ENCODE measurements around the gene LAMTOR5. TPM values are rescaled to one million over a fixed set of nuclear protein-coding genes. Genes with fewer than 3 reads are reported as not detected.

Gene LAMTOR5
- polyA plus RNA-seq, 1 experiment: 288 TPM

- peaks cover 42% of the 10 kb centered on the region for H3K27me3 ChIP-seq (ENCODE audit: control insufficient read depth, insufficient read depth, low read length)
- H3K4me3 ChIP-seq (ENCODE audit: low read depth, low read length): no peak overlapping the region
- no peak for TF ChIP-seq CTCF (IDR thresholded peaks at IDR 0.05; ENCODE audit: low read depth, low read length)
- DNase-seq (ENCODE audit: low read depth, low spot score): no peak
- no peaks in the 10 kb centered on the region for H3K9me3 ChIP-seq (ENCODE audit: control insufficient read depth, insufficient read depth, low read length)
- H3K27ac ChIP-seq (ENCODE audit: low read depth, low read length): no peak overlapping the region
- CTCF ChIA-PET: interaction anchor here (0.8 to 1.0 kb wide), 3 partner anchors 27 to 233 kb away, joined by 3 to 4 read pairs (median 3); no protein-coding TSS in a partner anchor
- POLR2A ChIA-PET: no interaction called here
Observed at GRCh38 chr1:110436635-110437034, 29.1 kb upstream of the LAMTOR5 start.

DNA sequence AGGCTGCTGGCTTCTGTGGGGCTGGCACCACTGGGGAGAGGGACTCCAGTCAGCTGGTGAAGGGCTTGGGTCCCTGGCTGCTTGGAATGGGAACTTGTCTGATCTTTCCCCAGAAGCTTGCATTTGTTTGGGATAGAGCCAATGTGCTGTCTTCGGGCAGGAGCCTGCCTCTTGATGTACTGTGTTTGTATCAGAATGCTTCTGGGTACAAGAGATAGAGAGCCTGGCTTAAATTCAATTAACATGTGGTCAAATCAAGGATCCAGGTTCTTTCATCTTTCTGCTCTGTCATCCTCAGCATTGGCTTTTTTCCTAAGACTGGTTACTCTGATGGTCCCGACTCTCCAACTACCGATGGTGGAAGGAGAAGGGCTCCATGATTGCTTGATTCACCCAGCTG is 27.5 kb upstream of the LAMTOR5 start:
- POLR2A ChIA-PET: no interaction called here
- DNase-seq (ENCODE audit: low read depth, low spot score): no peak
- no peak overlapping the region for H3K27ac ChIP-seq (ENCODE audit: low read depth, low read length)
- peaks cover 55% of the 10 kb centered on the region for H3K27me3 ChIP-seq (ENCODE audit: control insufficient read depth, insufficient read depth, low read length)
- CTCF ChIA-PET: interaction anchor here (1.5 to 2.0 kb wide), 2 partner anchors 21 to 22 kb away, joined by 4 to 7 read pairs; no protein-coding TSS in a partner anchor
- no peaks in the 10 kb centered on the region for H3K9me3 ChIP-seq (ENCODE audit: control insufficient read depth, insufficient read depth, low read length)
- no peak overlapping the region for H3K4me3 ChIP-seq (ENCODE audit: low read depth, low read length)
- TF ChIP-seq CTCF (IDR thresholded peaks at IDR 0.05; ENCODE audit: low read depth, low read length): no peak

- H3K27me3 ChIP-seq (ENCODE audit: control insufficient read depth, insufficient read depth, low read length): peaks cover 51% of the 10 kb centered on the region
- H3K4me3 ChIP-seq (ENCODE audit: low read depth, low read length): no peak overlapping the region
- H3K9me3 ChIP-seq (ENCODE audit: control insufficient read depth, insufficient read depth, low read length): no peaks in the 10 kb centered on the region
- TF ChIP-seq CTCF (IDR thresholded peaks at IDR 0.05; ENCODE audit: low read depth, low read length): peak; percentile 16; the same call in 1 of the 2 replicates
- ChIA-PET POLR2A (interaction anchor here (0.6 kb wide), 2 partner anchors 34 to 59 kb away, joined by 4 to 6 read pairs; no protein-coding TSS in a partner anchor), CTCF (interaction anchor here (1.3 to 2.0 kb wide), 4 partner anchors 20 to 62 kb away, joined by 4 to 7 read pairs (median 6); no protein-coding TSS in a partner anchor)
- no peak overlapping the region for H3K27ac ChIP-seq (ENCODE audit: low read depth, low read length)
- no peak for DNase-seq (ENCODE audit: low read depth, low spot score)
Observed at GRCh38 chr1:110433803-110434202, 26.3 kb upstream of the LAMTOR5 start.

- H3K9me3 ChIP-seq (ENCODE audit: control insufficient read depth, insufficient read depth, low read length): no peaks in the 10 kb centered on the region
- H3K4me3 ChIP-seq (ENCODE audit: low read depth, low read length): no peak overlapping the region
- DNase-seq (ENCODE audit: low read depth, low spot score): no peak
- H3K27ac ChIP-seq (ENCODE audit: low read depth, low read length): no peak overlapping the region
- peaks cover 49% of the 10 kb centered on the region for H3K27me3 ChIP-seq (ENCODE audit: control insufficient read depth, insufficient read depth, low read length)
- ChIA-PET POLR2A (interaction anchor here (0.6 kb wide), 2 partner anchors 34 to 58 kb away, joined by 4 to 6 read pairs; no protein-coding TSS in a partner anchor), CTCF (interaction anchor here (1.3 to 1.7 kb wide), 2 partner anchors 27 to 63 kb away, joined by 5 to 7 read pairs; no protein-coding TSS in a partner anchor)
- no peak for TF ChIP-seq CTCF (IDR thresholded peaks at IDR 0.05; ENCODE audit: low read depth, low read length)
Observed at GRCh38 chr1:110433213-110433612, 25.7 kb upstream of the LAMTOR5 start.

DNA sequence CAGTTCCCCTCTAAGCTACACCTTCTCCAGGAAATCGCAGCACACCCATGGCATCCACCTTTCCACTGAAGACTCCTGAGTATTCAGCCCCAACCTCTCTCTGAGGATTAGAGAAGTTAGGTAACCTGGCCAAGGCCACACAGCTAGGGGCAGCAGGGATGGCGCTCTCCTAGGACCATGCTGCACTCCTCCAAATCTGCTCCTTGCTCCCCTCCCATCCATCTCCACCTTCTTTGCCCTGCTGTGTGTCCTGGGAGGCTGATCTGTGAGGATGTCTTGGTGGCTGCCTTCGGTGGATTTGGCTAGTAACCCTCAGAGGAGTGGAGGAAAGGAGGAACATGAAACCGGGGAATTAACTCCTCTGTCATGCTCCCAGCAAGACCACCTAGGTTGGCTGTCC is 23.4 kb upstream of the LAMTOR5 start:
- Histone ChIP-seq H3K9me3 (ENCODE audit: control insufficient read depth, insufficient read depth, low read length) (no peaks in the 10 kb centered on the region), H3K4me3 (ENCODE audit: low read depth, low read length) (no peak overlapping the region), H3K27me3 (ENCODE audit: control insufficient read depth, insufficient read depth, low read length) (peaks cover 44% of the 10 kb centered on the region), H3K27ac (ENCODE audit: low read depth, low read length) (no peak overlapping the region)
- POLR2A ChIA-PET: no interaction called here
- CTCF ChIA-PET: interaction anchor here (1.5 to 4.4 kb wide), 3 partner anchors 19 to 65 kb away, joined by 12 to 15 read pairs (median 14); no protein-coding TSS in a partner anchor
- no peak for DNase-seq (ENCODE audit: low read depth, low spot score)
- TF ChIP-seq CTCF (IDR thresholded peaks at IDR 0.05; ENCODE audit: low read depth, low read length): no peak
